GM12801 (cell line): Measurements from ENCODE around the gene KCTD14.

Experiments used
- TF ChIP-seq, protein P1 (sequence below): IDR thresholded peaks from one replicate; pipeline ENCODE4 v1.5.1; 2011; ENCODE audit warnings: control low read depth; ENCODE audit not compliant: insufficient read length; ENCODE audit errors: extremely low read depth

The KCTD14 gene

DNA sequence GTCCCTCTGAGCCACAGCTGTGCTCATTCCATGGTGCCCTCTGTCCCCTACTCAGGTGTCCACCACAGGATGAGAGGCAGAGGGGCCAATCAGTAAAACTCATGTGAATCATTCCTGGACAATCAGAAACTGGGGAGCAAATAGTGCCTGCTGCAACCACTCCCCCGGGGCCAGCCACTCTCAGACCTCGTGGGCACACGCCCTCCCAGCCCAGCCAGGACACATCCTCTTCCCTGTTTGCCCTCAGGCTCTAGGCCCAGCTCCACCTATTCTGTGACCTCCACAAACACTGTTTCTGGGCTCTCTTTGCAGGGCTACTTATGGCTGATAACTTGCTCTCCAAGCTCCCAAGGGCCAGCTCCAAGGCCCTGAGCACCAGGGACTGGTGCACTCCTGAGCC, 14.0 kb upstream of the KCTD14 start:
- TF ChIP-seq, protein P1, sequence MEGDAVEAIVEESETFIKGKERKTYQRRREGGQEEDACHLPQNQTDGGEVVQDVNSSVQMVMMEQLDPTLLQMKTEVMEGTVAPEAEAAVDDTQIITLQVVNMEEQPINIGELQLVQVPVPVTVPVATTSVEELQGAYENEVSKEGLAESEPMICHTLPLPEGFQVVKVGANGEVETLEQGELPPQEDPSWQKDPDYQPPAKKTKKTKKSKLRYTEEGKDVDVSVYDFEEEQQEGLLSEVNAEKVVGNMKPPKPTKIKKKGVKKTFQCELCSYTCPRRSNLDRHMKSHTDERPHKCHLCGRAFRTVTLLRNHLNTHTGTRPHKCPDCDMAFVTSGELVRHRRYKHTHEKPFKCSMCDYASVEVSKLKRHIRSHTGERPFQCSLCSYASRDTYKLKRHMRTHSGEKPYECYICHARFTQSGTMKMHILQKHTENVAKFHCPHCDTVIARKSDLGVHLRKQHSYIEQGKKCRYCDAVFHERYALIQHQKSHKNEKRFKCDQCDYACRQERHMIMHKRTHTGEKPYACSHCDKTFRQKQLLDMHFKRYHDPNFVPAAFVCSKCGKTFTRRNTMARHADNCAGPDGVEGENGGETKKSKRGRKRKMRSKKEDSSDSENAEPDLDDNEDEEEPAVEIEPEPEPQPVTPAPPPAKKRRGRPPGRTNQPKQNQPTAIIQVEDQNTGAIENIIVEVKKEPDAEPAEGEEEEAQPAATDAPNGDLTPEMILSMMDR = no peak

DNA sequence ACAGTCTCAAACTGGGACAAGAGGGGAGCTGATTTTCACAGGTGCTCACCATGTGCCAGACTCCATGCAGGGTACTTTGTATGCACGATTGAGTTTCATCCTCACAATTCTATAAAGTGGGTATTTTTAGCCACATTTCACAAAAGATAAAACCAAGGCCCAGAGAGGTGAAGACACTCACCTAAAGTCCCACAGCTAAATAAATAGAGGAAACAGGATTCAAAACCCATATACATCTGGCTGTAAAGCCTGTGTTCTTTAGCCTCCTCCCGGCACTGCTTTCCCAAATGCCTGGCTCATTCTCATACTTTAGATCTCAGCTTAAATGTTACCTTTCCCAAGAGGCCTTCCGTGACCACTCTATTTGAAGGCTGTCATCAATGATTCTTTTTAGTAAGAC, 13.2 kb upstream of the KCTD14 start:
- TF ChIP-seq, protein P1 = no peak

DNA sequence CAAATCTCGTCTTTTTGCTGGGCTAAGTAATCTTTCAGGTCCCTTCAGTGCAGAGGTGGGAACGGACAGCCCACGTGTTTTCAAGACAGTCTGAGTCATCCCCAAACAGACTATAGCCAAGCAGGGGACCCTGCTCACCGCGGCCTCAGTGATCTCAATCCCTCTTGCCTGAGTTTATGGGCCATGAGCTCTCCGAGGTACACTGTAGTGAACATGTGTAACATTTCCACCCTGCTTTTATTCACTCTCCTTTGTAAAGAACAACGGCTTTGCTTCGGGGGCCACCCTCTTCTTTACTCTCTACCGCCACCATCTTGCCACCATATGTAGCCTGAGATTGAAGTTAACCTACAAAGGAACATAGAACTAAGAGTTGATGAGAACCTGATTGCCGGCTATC, 11.5 kb upstream of the KCTD14 start:
- TF ChIP-seq, protein P1 = no peak

DNA sequence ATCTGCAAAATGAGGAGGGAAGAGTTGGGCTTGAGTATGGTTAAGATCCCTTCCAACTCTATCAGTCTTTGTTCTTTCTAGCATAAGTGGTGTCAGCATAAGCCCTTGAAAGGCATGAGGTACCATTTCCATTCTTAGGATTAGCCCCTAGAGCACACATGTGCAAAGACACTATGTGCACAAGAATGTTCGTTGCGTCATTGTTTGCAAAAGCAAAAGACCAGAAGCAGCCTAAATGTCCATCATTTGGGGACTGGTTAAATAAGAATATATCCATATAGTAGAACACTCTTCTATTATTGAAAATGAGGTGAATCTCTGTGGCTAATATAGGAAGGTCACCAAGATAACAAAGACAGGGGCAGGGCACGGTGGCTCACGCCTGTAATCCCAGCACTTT, 10.0 kb upstream of the KCTD14 start:
- TF ChIP-seq, protein P1 = no peak

DNA sequence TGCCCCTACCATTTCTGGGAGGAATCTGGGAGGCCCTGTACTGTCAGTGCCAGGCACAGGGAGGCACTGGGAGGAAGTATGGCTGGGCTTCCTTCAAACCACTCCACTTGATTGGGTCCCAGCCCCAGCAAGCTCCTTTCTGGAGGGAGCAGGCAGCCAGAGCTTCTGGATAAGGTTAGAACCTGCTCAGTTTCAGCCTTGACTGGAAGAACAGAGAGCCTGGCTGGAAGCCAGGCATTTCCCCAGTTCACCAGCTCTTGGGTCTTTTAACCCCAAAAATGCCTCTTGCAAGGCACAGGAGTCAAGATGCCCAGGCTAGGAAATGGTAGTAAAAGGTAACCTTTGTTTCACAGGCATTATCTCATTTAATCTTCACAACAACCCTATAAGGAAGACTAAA, 9.0 kb upstream of the KCTD14 start:
- TF ChIP-seq, protein P1 = no peak

DNA sequence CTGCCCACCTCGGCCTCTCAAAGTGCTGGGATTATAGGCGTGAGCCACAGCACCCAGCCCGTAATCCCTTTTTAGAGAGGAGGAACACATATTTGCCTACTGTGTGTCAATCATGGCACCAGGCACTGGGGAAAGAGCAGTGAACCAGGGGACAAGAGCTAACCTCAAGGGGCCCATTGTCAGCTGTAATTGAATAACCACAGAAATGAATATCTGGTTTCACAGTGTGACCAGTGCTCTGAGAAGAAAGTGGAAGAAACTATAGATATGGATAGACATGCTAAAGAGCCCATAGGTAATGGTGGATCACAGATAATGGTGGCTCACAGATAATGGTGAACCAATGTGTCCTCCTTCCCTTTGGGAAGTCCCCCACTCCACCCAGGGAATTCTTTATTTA, 8.6 kb upstream of the KCTD14 start:
- TF ChIP-seq, protein P1 = no peak

DNA sequence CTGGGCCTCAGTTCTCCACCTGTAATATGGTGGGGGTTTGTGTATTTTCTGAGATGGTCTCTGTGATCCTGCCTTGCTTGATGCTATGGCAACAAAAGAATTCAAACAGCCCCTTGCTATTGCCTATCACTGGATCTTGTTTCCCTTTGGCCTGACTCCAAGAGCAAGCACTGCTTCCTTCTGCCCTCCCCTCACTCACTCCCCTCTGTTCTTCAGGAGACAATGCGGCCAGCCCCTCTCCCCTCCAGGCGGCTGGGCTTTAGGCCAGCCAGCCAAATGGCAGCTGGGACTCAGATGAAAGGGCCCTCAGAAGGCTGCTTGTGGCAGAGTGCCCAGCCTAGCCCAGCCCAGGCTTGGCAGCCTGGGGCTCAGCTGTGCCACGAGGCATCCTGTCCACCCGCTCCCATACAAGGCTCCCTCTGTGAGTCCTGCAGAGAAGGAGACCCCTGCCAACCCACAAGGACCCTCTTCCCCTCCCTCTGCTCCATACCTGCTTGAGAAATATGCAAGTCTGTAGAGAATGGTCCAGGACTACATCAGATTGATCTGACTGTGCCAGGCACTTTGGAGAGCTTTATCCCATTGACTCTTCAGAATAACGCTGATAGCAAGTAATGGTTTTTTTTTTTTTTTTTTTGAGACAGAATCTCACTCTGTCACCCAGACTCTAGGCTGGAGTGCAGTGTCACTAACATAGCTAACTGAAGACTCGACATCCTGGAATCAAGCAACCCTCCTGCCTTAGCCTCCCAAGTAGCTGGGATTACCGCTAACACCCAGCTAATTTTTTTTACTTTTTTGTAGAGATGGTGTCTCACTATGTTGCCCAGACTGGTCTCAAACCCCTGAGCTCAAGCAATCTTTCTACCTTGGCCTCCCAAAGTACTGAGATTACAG, 7.6 kb upstream of the KCTD14 start:
- TF ChIP-seq, protein P1 = no peak
